GM19463 (cell line): ENCODE results near the gene MXD3.
A peak's percentile ranks its signal among the peaks of the same experiment; 100 is the strongest.

ENCODE experiments used
- ATAC-seq: cut with Tn5 transposase; IDR thresholded peaks from one replicate; pipeline ENCODE4 v1.9.1; 2021; ENCODE audit warnings: mild to moderate bottlenecking, moderate library complexity; ENCODE audit not compliant: unreplicated experiment

Gene MXD3

DNA sequence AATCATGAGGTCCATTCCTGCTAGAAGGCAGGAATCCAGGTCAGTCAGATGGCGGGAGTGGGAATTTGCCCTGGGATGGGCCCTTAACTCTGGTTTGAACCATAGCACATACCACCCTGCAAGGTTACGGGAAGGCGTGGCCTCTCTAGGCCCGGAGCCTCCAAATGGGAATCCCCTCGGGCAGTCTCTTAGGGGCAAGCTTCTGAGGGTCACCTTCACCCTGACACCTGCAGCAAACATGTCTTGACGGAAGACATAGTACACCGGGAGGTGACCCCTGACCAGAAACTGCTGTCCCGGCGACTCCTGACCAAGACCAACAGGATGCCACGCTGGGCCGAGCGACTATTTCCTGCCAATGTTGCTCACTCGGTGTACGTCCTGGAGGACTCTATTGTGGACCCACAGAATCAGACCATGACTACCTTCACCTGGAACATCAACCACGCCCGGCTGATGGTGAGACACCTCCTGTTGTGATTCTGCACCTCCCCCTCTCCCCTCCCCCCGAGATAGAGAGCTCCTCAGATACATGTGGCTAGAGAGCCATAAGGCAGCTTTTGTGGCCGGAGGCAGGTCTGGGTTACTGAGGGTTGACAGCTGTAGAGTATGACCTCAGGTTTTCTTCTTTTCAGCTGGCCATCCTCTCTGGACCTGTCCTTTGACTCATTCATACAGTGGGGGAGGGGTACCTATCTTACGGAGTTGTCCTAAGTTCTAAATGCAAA is 7.1 kb downstream of the MXD3 start:
- ATAC-seq = no peak

DNA sequence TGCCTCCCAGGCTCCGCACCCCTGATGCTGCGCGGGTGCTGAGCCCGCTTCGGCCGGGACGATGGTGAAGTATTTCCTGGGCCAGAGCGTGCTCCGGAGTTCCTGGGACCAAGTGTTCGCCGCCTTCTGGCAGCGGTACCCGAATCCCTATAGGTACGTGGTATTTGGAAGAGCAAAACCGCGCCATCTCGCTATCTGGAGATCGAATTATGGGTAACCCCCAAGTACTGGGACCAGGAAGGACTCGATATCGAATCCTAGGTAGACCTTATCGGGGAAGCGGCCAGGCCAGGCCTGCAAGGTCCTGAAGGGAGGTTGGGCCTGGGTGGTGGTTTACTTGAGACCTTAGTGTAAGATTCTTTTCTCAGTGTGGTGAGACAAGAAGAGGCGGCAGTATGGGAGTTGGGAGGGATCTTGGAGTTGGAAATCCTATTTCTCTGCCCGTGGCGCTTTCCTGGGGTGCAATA is 7.7 kb downstream of the MXD3 start:
- ATAC-seq = no peak

DNA sequence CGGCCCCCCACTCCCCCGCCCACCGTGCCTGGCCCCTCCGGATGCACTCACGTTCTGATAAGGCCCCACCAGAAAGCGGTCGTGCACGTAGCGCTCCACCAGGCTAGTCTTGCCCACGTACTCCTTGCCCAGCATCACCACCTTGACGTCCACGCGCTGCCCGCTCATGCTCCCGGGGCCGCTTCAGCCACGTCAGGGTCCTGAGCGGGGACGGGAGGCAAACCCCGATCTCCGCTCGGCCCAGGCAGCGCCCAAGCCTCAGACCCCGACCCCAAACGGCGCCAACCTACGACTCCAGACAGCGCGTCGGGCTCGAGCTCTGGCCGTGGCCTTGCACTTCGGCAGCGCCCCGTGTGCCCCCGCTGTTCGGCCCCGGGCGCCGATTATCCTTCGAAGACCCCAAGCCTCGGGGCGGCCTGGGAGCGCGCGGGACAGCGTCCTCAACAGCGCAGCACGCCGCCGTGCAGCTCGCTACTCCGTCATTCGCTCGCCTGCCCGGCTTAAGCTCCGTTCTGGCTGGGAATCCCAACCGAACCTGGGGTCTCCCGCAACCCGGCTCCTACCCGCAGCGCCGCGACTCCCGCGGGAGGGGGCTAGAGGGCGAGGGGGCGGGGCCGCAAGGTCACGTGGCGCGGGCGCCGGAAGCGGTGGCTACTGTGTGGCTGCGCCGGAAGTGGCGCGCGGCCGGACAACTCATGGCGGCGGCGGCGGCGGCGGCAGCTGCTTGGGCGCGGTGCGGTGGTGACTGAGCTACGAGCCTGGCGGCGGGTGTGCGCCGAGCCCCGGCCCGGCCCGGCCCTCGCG is 8.4 kb downstream of the MXD3 start, which contains the start of the genes PRELID1 and RAB24:
PRELID1 (plus strand) TSS at position 679 of the 804 bp plus-strand sequence. CDS start 187 bp downstream, outside the sequence.
RAB24 (minus strand) TSS at position 599 of the 804 bp plus-strand sequence; CDS start at position 168, 431 bp downstream.
- peak; percentile 56 for ATAC-seq

DNA sequence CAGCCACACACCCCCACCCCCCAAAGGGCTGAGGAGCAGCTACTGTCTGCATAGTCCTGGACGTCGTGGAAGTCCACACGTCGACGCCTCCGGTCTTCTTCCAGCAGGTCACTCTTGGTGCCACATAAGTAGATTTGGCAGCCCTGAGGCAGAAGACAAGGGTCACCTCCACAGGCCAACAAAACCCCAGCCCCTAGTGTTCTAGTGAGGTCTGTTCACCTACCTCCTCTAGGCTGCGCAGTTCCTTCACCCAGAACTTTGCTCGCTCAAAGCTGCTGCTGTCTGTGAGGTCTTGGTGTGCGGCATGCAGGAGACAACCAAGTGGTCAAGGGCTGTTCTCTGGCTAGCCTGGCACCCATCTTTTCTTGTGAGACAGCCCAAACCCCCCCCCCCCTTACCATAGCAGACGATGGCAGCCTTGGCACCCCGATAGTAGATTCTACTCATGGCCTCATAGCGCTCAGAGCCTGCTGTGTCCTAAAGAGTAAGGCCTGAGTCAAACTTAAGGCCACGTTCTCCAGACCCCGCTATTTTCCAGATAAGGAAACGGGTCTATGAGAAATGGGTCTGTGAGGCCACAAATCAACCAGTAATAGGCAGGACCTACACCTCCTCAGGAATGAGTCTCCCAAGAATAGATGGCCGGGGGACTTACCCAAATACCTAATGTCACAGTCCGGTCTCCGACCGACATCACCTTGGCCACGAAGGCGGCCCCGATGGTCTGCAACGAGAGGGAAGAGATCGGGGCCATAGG is 9.2 kb downstream of the MXD3 start:
- ATAC-seq = no peak

DNA sequence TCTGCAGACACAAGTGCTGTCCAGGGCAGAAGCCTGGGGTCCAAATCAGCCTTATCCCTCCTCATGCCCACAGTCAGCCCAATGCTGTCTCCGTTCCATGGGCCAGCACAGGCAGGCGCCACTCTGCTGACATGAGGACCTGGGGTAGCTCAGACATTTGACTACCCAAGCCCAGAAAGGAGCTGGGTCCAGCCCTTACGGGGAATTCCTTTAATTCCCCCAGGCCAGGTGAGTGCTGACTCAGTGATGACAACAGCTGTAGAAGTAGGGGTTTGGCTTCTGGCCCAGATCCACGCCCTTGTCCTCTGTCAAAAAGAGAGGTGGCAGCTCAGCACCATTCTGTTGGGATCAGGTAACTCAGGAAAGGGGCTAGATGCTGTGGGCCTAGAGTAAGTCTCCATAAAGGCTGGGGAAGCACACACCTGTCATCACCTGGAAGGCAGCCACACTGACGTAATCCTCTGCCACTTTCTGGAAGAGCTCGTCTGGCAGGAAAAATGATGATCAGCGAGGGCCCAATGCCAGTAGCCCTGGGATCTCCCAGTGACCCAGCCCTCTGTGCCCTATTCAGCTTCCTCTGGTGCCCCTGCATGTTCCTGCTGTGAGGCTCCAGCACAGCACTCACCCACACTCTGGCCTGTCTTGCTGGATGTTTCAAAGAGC is 10.1 kb downstream of the MXD3 start:
- ATAC-seq = no peak

DNA sequence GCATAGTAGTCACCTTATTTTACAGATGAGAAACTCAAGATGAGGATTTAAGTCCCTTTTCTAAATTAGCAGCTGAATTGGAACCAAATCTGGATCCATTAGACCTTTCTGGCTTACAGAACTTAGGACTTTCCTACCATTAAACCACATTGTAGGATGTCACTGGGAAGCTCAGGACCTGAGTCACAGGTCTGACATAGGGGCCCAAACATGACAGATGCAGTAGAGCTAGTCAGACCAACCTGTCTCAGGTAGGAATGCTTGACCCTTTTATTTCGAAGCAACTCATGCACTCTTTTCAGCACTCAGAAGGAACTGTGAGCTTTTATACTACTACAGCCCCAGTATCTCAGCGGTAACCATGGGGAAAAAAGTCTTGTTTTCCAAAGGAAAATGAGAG is 10.7 kb downstream of the MXD3 start:
- no peak for ATAC-seq

DNA sequence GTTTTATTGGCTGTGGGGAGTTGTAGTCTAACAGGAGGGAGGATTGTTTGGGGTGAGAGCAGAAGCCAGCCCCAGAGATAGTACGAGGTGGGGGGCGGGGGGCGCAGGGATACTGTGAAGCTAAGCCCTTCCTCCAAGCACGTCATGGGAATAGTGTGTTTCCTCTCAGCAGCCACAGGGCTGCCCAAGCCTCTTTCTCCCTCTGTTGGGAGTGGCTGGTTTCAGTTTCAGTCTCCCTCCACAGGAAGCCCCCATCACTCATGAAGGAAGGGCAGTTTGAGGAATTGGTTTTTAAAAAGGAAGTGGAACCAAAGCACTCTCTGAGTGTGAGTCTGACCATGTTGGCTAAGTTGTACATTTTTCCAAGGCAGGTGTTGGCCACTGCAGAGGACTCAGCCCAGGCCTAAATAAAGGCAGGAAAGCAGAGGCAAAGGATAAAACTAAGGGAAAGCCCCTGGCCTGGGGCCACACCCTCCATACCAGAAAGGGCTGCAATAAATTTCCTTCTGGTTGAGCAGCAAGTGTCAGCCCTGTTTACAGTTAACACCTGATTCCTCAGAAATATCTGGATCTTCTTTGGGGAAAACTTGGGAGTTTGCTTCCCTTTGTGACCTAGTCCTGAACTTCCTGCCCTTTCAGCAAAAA is 11.3 kb downstream of the MXD3 start:
- ATAC-seq = peak; percentile 47

DNA sequence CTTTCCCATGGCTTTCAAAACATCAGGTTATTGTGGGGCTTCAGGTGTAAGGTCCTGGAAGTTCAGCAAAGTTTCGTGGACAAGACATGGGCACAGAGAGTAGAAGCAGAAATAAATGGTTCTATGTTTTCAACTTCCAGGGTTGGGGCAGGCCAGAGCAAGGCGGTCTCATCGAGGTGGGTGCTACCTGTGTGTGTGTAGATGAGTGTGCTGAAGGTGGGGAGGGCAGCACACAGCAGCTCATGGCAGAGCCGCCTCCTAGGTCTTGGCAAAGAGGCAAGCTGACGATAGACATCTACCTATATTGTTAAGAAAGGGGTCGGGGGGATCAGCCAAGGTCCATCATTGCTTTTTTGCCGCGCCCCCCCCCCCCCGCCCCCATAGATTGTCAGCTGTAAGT is 12.0 kb downstream of the MXD3 start:
- no peak for ATAC-seq

DNA sequence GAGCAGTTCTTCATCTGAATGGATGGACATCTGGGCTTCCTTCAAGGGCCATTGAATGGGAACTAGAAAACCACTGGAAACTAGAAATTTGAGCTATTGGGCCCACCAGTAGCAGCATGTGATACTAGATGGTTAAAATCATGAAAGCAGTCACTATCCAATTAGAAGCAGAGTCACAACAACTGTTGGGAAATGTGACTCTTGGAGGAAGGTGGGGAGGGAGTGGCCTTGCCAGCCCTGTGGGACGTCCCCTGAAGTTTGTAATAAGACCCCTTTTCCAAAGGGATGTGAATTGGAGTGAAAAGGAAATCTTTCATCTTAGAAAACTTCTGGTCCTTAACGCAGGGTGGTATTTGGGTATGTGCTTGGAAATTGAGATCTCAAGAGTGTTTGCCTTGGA is 13.8 kb downstream of the MXD3 start:
- no peak for ATAC-seq

DNA sequence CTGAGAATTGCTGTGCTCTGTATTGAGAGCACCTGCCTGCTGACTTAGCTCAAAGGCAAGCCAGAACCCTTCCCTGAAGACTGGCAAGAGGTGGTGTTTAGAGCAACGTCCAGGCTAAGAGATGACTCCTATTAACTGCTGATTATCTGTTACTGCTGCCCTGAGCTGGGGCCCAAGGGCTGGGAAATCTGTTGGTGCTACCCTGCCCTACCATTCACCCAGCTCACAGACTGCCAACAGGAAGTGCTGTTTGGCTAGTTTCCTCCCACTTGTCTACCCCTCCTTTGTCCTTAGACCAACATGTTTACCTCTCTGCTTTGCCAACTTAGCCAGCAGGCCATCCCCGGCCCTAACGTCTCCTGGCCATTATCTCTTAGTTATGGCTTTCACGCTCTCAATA is 15.1 kb downstream of the MXD3 start:
- no peak for ATAC-seq

DNA sequence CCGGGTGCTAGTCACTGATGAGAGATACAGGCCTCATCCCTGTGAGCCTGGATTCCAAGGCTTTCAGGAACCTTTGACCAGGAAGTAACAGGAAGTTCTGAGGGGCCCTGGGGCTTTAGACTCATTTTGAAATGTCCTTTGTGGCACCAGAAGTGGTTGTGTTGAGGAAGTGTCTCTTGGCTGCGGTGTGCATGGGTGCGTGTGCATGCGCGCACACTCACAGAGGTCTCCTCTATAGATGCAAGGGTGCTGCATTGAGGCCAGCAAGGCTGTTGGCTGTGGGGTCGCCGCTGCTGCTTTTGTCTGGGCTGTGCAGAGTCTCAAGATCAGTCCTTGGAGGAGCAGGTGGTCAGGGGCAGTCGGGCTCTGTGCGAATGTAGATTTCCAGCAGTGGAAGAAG is 15.8 kb downstream of the MXD3 start:
- ATAC-seq = no peak

DNA sequence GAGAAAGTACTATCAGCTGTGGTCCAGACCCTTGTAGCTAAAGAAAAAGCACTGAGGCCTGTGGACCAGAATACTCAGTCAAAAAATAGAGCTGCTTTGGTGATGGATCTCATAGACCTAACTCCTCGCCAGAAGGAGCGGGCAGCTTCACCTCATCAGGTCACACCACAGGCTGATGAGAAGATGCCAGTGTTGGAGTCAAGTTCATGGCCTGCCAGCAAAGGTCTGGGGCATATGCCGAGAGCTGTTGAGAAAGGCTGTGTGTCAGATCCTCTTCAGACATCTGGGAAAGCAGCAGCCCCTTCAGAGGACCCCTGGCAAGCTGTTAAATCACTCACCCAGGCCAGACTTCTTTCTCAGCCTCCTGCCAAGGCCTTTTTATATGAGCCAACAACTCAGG is 17.1 kb downstream of the MXD3 start:
- ATAC-seq = no peak

DNA sequence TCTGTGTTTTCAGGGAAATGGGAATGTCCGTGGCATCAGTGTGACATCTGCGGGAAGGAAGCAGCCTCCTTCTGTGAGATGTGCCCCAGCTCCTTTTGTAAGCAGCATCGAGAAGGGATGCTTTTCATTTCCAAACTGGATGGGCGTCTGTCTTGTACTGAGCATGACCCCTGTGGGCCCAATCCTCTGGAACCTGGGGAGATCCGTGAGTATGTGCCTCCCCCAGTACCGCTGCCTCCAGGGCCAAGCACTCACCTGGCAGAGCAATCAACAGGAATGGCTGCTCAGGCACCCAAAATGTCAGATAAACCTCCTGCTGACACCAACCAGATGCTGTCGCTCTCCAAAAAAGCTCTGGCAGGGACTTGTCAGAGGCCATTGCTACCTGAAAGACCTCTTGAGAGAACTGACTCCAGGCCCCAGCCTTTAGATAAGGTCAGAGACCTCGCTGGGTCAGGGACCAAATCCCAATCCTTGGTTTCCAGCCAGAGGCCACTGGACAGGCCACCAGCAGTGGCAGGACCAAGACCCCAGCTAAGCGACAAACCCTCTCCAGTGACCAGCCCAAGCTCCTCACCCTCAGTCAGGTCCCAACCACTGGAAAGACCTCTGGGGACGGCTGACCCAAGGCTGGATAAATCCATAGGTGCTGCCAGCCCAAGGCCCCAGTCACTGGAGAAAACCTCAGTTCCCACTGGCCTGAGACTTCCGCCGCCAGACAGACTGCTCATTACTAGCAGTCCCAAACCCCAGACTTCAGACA is 17.7 kb downstream of the MXD3 start:
- no peak for ATAC-seq

DNA sequence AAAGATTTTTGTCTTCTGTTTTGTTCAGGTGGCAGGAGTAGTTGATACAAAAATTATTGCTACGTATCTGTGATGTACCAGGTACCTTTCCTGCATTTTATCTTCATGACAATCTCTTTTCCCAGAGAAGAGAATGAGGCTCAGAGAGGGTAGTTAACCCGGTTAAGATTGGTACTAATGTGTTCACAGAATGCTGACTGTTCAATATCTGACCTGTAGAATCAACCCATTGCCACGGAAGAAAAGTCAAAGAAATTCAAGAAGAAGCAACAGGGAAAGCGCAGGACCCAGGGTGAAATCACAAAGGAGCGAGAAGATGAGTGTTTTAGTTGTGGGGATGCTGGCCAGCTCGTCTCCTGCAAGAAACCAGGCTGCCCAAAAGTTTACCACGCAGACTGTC is 20.0 kb downstream of the MXD3 start:
- ATAC-seq = no peak

DNA sequence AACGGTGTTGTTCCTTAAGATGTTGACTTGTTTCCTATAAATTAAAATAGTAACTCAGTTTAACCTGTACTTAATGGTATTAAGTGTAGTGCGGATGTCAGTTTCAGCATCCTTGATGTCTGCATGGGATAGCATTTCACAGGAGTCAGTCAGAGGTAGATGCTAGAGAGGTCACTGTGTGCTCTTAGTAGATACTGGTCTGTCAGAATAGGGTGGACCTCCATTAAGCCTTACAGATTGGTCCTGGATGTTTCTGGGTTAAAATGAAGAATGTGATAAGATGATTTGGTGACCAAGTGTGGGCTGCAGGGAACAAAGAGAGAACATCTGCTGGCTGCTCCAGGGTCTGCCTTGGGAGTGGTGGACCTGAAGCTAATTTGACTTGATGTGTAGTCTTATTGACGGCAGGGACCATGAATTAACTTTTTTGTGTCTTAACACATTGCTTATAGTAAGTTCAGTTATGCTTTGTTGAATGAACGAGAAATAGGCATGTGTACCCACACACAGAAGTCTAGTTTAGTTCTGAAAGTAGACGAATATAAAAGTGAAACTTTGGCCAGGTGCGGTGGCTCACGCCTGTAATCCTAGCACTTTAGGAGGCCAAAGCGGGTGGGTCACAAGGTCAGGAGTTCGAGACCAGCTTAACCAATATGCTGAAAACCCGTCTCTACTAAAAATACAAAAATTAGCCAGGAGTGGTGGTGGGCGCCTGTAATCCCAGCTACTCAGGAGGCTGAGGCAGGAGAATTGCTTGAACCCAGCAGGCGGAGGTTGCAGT is 20.7 kb downstream of the MXD3 start:
- no peak for ATAC-seq

DNA sequence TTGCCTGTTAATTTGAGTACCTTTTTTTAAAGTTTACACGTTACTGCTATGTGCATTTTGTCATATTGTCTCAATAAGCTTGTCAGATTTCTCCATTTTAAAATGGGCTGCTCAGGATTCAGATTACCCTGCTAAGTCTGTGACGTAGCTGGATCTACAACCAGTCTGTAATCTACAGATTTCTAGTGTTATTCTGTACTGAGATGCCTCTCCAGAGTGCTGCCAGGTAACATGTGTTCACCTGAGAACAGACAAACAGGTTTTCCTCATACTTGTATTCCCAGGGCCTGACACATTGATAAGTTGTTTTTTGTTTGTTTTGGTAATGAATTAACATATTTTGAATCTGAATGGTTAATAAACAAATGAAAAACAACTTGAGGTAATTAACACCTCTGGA is 23.5 kb downstream of the MXD3 start:
- no peak for ATAC-seq

DNA sequence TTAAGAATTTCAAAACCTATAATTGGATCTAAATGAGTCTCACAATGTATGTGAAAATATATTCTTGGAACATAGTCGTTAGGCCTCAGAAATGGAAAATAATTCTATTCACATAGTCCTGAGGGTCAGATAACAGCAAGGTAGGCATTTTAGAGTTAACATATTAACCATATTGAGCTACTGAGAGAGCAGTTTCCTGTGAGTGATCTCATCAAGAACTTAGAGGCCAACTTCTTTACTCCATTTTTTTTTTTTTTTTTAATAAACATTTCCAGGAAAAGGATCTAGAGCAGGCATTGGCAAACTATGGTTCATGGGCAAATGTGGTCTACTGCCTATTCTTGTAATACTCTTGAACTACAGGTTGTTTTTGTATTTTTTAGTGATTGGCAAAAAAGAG is 34.8 kb downstream of the MXD3 start:
- no peak for ATAC-seq

DNA sequence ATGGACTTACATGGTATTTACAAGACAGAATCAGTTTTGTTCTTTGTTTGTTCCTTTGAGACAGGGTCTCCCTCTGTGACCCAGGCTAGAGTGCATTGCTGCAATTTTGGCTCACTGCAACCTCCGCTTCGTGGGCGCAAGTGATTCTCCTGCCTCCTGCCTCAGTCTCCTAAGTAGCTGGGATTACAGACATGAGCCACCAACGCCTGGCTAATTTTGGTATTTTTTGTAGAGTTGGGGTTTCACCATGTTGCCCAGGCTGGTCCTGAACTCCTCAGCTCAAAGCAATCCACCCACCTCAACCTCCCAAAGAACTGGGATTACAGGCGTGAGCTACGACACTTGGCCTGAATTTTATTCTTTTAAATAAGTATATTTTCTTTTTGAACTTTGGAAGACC is 35.8 kb downstream of the MXD3 start:
- ATAC-seq = no peak

DNA sequence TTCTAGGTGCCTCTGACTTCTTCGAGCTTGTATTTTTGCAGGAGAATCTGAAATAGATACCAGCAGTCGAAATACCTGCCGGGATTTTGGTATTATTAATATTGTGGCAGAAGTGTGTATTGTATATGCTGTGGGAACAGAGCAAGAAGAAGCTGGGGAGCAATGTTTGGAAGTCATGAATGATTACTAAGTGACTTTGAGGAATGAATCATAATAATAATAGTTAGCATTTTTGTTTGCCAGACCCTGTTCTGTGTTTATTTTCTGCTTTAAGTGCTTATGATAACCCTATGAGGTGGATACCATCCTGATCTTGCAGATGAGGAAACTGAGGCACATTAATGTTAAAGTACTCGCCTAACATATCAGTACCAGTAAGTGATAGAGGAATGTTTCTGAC is 40.6 kb downstream of the MXD3 start:
- ATAC-seq = no peak
